Mammary epithelial cell (primary cell): ENCODE measurements around the gene SPTBN1.

ENCODE experiments used
- CTCF ChIP-seq, 2 donors: IDR thresholded peaks in 1 of 2; conservative IDR thresholded peaks in 1 of 2; 2 replicates each; pipeline ENCODE4 v1.5.1; 2011 to 2012; ENCODE audit warnings: inconsistent platforms in 2 of 2, low read length in 2 of 2, mild to moderate bottlenecking in 2 of 2, control low read depth in 1 of 2, low read depth in 1 of 2; ENCODE audit not compliant: insufficient read depth in 1 of 2; ENCODE audit errors: extremely low read depth in 1 of 2
- EZH2 ChIP-seq: IDR thresholded peaks from 2 replicates; pipeline ENCODE4 v1.6.1; 2012; ENCODE audit warnings: low read length, inconsistent platforms, borderline replicate concordance

DNA sequence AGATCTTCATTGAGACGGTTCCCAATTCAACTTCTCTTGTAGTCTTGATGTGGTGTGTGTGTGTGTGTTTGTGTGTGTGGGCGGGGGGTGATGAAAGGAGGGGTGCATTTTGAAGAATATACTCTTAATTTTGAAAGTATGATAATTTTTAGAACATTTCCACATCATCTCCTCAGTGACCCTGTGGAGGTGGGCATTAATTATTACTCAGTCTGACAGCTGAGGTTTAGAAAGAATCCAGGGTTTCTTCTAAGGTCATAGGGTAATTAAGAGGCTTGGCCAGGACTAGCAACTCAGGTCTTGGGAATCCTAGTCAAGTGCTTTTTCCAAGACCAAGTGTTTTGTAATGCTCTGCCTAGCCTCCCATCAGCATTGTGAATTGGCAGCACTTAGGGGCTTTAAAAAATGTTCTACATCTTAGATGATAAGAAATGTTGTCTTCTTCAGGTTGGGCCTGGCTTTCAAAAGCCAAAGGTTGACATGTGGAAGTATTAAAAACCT lies 100.5 kb downstream of the SPTBN1 start:
- no peak for TF ChIP-seq CTCF (conservative IDR thresholded peaks at IDR 0.05 in 1 of 2, IDR thresholded peaks at IDR 0.05 in 1 of 2; ENCODE audit: extremely low read depth in 1 of 2, insufficient read depth in 1 of 2, low read depth in 1 of 2, low read length in 2 of 2)
- no peak for TF ChIP-seq EZH2
